GM21381 (cell line): ENCODE measurements around the gene MAP3K2.
A peak's percentile ranks its signal among the peaks of the same experiment; 100 is the strongest.

Source experiments
- ATAC-seq: cut with Tn5 transposase; IDR thresholded peaks from one replicate; pipeline ENCODE4 v1.9.1; 2021; ENCODE audit warnings: mild to moderate bottlenecking, moderate library complexity; ENCODE audit not compliant: unreplicated experiment

Gene MAP3K2

GRCh38 chr2:127387655-127388422 lies at the start of gene MAP3K2:
Gene MAP3K2, minus strand, starts transcription at chr2:127387975. Its CDS starts 44,846 bp downstream, at chr2:127343129.
- peak; percentile 71 for ATAC-seq

- no peak for ATAC-seq
Measured at GRCh38 chr2:127437056-127437455, 49.3 kb upstream of the MAP3K2 start.

GRCh38 chr2:127434515-127434914 lies 46.7 kb upstream of the MAP3K2 start:
- no peak for ATAC-seq

- ATAC-seq = no peak
Measured at GRCh38 chr2:127431408-127432023, 43.7 kb upstream of the MAP3K2 start.

- ATAC-seq = no peak
Measured at GRCh38 chr2:127429844-127430425, 42.2 kb upstream of the MAP3K2 start.

- no peak for ATAC-seq
Measured at GRCh38 chr2:127429291-127429690, 41.5 kb upstream of the MAP3K2 start.

- no peak for ATAC-seq
Measured at GRCh38 chr2:127428815-127429109, 41.0 kb upstream of the MAP3K2 start.

- ATAC-seq = no peak
Measured at GRCh38 chr2:127428057-127428814, 40.5 kb upstream of the MAP3K2 start.

- ATAC-seq = no peak
Measured at GRCh38 chr2:127427376-127428056, 39.7 kb upstream of the MAP3K2 start.

- no peak for ATAC-seq
Measured at GRCh38 chr2:127426501-127427354, 39.0 kb upstream of the MAP3K2 start.

GRCh38 chr2:127425540-127426490 lies 38.0 kb upstream of the MAP3K2 start:
- ATAC-seq = no peak

GRCh38 chr2:127424598-127425520 lies 37.1 kb upstream of the MAP3K2 start:
- ATAC-seq = no peak

- ATAC-seq = no peak
Measured at GRCh38 chr2:127423880-127424279, 36.1 kb upstream of the MAP3K2 start.

- ATAC-seq = peak; percentile 33
Measured at GRCh38 chr2:127423478-127423843, 35.7 kb upstream of the MAP3K2 start.

- ATAC-seq = peak; percentile 61
Measured at GRCh38 chr2:127422559-127423477, 35.0 kb upstream of the MAP3K2 start.

- ATAC-seq = no peak
Measured at GRCh38 chr2:127421871-127422558, 34.2 kb upstream of the MAP3K2 start.
